NCI-H146 treated with DMSO at 0.1 percent for 48 hours (cell line): Measurements from ENCODE around the gene SYNGR1.

Source experiments
- DNase-seq: peaks from one replicate; lab custom pipeline; 2025; ENCODE audit not compliant: unreplicated experiment; lab: John Stamatoyannopoulos, UW

The SYNGR1 gene

DNA sequence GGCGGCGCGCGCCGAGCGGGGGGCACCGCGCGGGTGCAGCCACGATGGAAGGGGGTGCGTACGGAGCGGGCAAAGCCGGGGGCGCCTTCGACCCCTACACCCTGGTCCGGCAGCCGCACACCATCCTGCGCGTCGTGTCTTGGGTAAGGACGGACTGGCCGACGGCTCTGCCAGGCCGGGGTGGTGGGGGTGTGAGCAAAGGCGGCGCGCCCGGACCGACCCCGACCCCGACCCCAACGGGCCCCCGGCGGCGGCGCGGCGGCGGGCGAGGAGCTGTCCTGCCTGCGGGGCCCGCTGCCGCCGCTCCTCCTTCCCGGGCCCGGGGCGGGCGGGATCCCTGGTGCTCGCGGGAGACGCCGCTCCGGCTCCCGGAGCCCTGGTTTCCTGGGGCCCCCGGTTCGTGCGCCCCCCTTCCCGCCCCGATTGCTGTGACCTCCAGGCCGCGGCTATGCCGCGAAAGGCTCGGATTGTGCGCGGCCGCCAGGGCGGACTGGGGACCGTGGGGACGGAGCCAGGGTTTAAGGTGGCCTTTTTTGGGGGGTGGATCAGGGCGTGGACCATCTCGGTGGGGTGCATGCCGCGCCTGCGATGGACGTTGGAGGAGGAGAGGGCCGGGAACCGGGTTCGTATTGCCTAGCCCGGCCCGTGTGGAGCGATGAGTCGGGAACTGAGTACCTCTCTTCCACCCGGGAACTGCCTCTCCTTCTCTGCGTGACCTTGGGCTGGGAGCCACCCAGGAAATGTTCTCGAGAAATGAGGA, at the start of gene SYNGR1:
SYNGR1 (plus strand) TSS at position 25 of the 760 bp plus-strand sequence; CDS start at position 45, 20 bp downstream.
- no peak for DNase-seq

DNA sequence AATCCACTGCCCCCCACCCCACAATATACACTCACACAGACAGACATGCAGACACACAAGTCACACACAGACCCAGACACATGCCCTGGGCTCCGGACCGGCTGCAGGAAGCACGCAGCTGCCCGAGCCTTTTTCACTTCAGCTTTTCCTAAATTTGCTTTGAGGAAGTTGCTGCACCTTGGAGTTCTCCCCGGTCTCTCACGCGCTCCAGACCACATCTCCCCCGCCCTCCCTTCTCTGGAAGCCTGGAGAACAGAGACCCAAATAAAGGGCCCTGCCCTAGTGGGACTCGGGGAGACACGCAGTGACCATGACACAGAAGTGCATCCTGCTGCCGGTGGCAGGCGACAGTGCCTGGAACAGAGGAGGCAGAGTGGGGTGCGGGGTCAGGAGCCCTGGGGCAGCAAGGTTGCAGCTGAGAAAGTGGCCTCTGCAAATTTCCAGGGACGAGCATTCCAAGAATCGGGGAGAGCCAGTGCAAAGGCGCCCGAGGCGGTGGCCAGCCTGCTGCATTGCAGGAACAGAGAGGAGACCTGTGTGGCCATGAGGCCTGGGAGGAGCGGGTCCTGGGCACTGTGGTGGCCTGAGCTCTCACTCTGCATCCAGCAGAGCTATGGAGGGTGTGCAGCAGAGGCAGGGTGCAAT, 49.5 kb upstream of the SYNGR1 start:
- no peak for DNase-seq

DNA sequence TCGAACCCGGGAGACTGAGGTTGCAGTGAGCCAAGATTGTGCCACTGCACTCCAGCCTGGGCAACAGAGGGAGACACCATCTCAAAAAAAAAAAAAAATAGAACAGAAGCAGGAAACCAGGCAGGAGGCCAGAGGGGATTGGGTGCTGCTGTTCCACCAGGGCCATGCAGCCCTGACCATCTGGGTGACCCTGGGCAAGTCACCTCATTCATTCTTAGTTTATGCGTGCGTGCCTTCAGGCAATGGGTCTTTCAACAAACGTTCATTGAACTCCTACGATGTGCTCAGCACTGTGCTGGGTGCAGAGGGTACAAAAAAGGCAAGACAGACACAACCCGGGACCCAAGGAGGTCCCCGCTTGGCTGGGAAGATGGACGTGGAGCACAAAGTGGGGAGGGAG, 48.7 kb upstream of the SYNGR1 start:
- DNase-seq = no peak

DNA sequence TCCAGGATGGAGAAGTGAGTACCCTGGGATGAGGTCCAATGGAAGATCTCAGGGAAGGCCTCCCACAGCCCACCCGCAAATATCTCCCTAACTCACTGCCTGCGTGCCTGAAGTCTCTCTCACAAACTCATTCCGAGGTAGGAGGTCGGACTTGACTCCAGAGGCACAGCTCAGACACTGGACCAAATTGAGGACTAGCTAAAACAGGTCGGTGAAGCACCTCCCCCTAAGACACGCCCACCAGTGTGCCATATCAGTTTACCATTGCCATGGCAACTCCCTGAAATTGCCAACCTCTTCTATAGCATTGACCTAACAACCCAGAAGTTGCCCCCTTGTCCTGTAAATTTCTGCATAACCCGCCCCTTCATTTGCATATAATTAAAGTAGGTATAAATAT, 47.9 kb upstream of the SYNGR1 start:
- DNase-seq = no peak

- no peak for DNase-seq
Observed at GRCh38 chr22:39302431-39302960, 47.3 kb upstream of the SYNGR1 start.

GRCh38 chr22:39303358-39303757, 46.4 kb upstream of the SYNGR1 start:
- DNase-seq = no peak

- DNase-seq = no peak
Observed at GRCh38 chr22:39303892-39304671, 45.7 kb upstream of the SYNGR1 start.

DNA sequence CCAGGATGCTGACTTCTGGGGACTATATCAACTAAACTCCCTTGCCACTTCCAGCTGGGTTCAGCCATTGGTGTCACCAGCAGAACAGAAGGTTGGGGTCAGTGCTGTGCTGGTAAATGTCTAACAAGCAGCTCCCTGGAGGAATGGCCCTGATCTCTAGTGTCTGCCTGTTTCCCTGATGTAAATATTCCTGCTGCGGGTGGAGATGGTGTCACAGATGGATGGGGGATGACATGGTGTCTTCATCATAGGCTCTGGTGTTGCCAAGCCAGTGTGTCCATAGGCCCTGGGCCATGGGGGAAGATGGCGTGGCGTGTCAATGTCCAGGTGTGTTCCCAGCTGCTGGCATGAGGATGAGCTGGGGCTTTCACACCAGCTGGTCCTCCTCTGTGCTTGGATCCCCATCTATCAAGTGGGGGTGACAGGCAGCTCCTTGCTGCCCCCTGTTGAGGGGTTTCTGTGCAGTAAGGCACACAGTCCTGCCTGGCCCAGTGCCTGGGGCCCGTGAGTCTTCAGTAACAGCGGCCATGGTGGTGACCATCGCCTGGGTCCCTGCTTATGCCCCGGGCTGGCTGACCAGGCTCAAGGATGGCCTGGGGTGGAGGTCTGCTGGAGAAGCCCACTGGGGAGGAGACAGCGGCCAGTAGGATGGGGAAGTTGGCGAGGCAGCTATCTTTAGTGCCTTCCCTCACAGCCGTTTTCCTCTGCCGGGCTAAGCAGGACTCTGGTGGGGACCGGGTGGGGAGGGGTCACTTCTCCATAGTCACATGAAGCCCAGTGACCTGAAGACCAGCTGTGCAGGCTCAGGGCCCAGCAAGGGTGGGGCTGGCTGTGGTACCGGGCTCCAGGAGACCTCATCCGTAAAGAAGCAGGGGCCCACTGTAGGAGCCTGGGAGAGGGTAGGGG, 43.1 kb upstream of the SYNGR1 start:
- no peak for DNase-seq

- no peak for DNase-seq
Observed at GRCh38 chr22:39308614-39309363, 41.0 kb upstream of the SYNGR1 start.

GRCh38 chr22:39309364-39309861, 40.4 kb upstream of the SYNGR1 start:
- DNase-seq = no peak

- DNase-seq = no peak
Observed at GRCh38 chr22:39309881-39310714, 39.7 kb upstream of the SYNGR1 start.

- no peak for DNase-seq
Observed at GRCh38 chr22:39311592-39312400, 38.0 kb upstream of the SYNGR1 start.

DNA sequence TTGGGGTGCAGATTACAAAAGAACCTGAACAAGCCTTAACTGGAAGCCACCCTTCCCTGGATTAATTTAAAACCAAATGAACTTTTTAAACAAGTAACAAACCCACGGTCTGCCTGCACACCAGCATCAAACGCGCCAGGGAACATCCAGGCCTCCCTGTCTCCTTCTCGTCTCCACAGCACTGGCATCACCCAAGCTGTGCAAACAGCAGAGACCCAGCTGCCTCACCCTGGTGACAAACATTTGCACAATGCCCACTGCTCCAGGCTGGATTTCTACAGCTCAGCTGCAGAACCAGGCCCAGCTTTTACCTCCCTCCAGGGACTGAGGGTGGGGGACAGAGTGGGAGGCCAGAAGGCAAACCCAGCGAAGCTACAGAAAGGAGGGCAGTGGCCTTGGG, 37.4 kb upstream of the SYNGR1 start:
- DNase-seq = no peak

DNA sequence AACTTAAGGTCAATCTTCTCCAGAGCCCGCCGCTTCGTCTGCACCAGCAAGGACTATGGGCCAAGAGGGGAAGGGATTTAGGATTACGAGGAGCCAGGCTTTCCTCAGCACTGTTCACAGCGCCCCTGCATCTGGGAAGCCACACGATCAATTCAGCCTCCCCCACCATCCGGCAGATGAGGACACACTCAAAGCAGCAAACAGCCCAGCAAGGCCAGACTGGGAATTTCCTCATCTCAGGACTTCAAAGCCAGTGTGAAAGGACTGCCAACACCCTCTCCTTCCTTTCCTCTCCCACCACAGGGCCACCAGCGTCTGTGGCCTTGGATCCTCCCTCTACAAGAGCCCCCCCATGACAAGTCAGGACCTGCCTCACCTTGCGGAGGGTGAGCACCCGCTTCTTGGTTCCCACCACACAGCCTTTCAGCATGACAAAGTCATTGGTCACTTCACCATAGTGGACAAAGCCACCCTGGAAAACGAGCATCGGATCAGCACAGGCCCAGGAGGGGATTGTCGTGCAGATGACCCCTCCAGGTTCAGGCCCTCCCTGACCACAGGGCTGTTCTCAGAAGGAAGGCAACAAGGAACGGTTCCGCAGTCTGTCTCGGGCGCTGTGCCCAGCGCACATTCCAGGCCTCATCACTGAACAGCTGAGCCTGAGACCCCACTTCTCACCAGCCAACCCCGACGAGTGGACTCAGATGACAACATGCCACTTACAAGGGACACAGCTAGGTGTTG, 36.4 kb upstream of the SYNGR1 start:
- no peak for DNase-seq

DNA sequence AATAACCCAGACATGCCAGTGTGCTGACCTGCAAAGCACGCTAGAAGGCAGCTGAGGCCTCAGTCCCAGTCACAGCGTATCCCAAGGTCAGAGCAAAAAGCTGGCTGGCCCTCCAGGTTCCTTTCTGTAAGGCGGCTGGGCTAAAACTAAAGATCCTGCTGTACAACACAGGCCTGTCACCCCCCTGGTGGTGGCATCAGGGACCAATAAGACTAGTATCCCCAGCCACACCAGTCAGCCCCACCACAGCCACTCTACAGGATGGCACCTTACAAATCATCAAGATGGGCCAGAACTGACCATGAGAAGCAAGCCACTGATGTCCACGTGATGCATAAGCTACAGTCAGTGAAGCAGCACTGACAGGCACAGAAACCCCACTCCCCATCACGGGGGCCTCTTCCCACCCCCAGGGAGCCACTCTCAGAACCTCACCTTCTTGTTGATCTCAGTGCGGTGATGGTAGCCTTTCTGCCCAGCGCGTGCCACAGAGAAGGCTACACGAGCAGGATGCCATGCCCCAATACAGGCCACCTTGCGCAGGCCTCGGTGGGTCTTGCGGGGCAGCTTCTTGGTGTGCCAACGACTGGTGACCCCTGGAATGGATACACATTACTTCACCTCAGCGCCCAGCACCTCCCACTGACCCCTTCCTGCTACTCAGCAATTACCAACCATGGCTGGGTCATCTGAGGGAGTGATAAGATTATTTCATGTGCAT, 35.4 kb upstream of the SYNGR1 start:
- no peak for DNase-seq

DNA sequence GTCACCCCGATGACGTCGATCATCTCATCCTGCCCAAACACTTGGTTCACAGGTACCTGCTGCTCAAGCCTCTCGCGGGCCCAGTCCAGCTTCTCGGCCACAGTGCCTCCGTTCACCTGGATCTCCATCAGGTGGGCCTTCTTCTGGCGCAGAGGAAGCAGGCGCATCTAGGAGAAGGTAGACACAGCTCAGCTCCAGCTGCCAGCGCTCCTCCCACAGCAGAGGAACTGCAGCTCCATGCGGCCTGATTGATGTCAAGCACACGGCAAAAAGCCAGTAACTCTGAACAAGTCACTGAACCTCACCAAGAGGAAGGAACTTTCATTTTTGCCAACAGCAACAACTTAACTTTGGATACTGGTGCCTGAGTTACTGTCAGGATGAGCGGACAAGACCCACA, 34.4 kb upstream of the SYNGR1 start:
- DNase-seq = no peak
